Left lung (tissue), 10 donors: ENCODE measurements around the gene MED14. TPM values are rescaled to one million over a fixed set of nuclear protein-coding genes. Genes with fewer than 3 reads are reported as not detected.
A peak's percentile ranks its signal among the peaks of the same experiment; 100 is the strongest.

Source experiments
- ATAC-seq: fragments of 200-7000 bp; cut with Tn5 transposase; one replicate; pipeline ENCODE4 v1.9.1; 2020; ENCODE audit warnings: moderate library complexity
- DNase-seq, 4 donors: peaks; one replicate each; pipeline ENCODE4 v3.0.0-alpha.2; 2013 to 2020
- H3K27ac ChIP-seq, 2 donors: fragments of 200-600 bp; sonication (generic) in 1 of 2; one replicate each; pipeline versions ENCODE4 v1.5.0 to v1.8.0; 2020 to 2021
- H3K27me3 ChIP-seq, 2 donors: fragments of 200-600 bp; sonication (generic) in 1 of 2; one replicate each; pipeline versions ENCODE4 v1.5.0 to v1.8.0; 2020 to 2021
- H3K36me3 ChIP-seq, 2 donors: fragments of 200-600 bp; sonication (generic) in 1 of 2; one replicate each; pipeline versions ENCODE4 v1.5.0 to v1.8.0; 2020 to 2021
- H3K4me1 ChIP-seq, 2 donors: fragments of 200-600 bp; one replicate each; pipeline ENCODE4 v1.8.0; 2021
- H3K4me3 ChIP-seq, 2 donors: fragments of 200-600 bp; sonication (generic) in 1 of 2; one replicate each; pipeline versions ENCODE4 v1.5.0 to v1.8.0; 2020 to 2021; ENCODE audit warnings: mild to moderate bottlenecking in 1 of 2
- H3K9me3 ChIP-seq, 2 donors: fragments of 200-600 bp; sonication (generic) in 1 of 2; one replicate each; pipeline versions ENCODE4 v1.5.0 to v1.8.0; 2020 to 2021
- CTCF ChIP-seq, 2 donors: fragments of 200-600 bp; sonication (generic) in 1 of 2; IDR thresholded peaks; one replicate each; pipeline versions ENCODE4 v1.5.0 to v1.8.0; 2021; ENCODE audit warnings: antibody characterized with exemption in 2 of 2
- intact Hi-C, 2 donors: fragments of 100-400 bp; cut with DNase I; formaldehyde crosslinking; loops; one replicate each; pipeline versions ENCODE4 v1.11.2 to v1.14.2; 2022
- polyA plus RNA-seq, 6 donors: library from polyadenylated mRNA; unstranded; fragments of 120-200 nt; gene quantifications; one replicate each; pipeline ENCODE4 v1.2.1, GENCODE V29; 2013; ENCODE audit not compliant: insufficient read length in 6 of 6
- total RNA-seq, 2 donors: library from RNA; stranded (reverse); fragmentation: NEBNext Ultra II Directional; extraction: Animal tissue kit (Norgen Biotek cat#: 25700); gene quantifications; one replicate each; pipeline ENCODE4 v1.2.1, GENCODE V29; 2021
- donor health status: DM: no; HTN: yes; CAD: no.
- donor health status: DM: no; HTN: no; CAD: no.

MED14 gene
- total and polyA plus RNA-seq, 8 donors: 44.6 to 67.2 (median 57.1) TPM

- ATAC-seq: peak; percentile 65
- no peak for DNase-seq
- H3K4me3 ChIP-seq: no peak overlapping the region
- H3K36me3 ChIP-seq: peaks cover 0 to 6% of the 10 kb centered on the region in 2 donors
- intact Hi-C loops: no loop called here
- no peak for TF ChIP-seq CTCF (IDR thresholded peaks at IDR 0.05)
- no peaks in the 10 kb centered on the region for H3K9me3 ChIP-seq
- peaks cover 8 to 22% of the 10 kb centered on the region in 2 donors for H3K4me1 ChIP-seq
- no peak overlapping the region for H3K27ac ChIP-seq
- H3K27me3 ChIP-seq: peaks cover 0 to 4% of the 10 kb centered on the region in 2 donors
These were observed 5.5 kb downstream of the MED14 start for GRCh38 chrX:40729598-40730584.

- peaks cover 0 to 6% of the 10 kb centered on the region in 2 donors for H3K36me3 ChIP-seq
- H3K9me3 ChIP-seq: no peaks in the 10 kb centered on the region
- peaks cover 0 to 4% of the 10 kb centered on the region in 2 donors for H3K27me3 ChIP-seq
- no peak overlapping the region for H3K27ac ChIP-seq
- DNase-seq: no peak
- no peak overlapping the region for H3K4me3 ChIP-seq
- intact Hi-C loops: no loop called here
- no peak for TF ChIP-seq CTCF (IDR thresholded peaks at IDR 0.05)
- no peak for ATAC-seq
- peaks cover 5 to 8% of the 10 kb centered on the region in 2 donors for H3K4me1 ChIP-seq
These were observed 7.6 kb downstream of the MED14 start for GRCh38 chrX:40727581-40728252.

- Histone ChIP-seq H3K27ac (no peak overlapping the region), H3K27me3 (peaks cover 0 to 4% of the 10 kb centered on the region in 2 donors), H3K4me1 (peaks cover 5 to 8% of the 10 kb centered on the region in 2 donors), H3K9me3 (no peaks in the 10 kb centered on the region), H3K36me3 (peaks cover 0 to 6% of the 10 kb centered on the region in 2 donors), H3K4me3 (no peak overlapping the region)
- no peak for ATAC-seq
- no peak for DNase-seq
- intact Hi-C loops: no loop called here
- TF ChIP-seq CTCF (IDR thresholded peaks at IDR 0.05): no peak
These were observed 8.2 kb downstream of the MED14 start for GRCh38 chrX:40727093-40727492.

GRCh38 chrX:40722930-40723329, 12.4 kb downstream of the MED14 start:
- Histone ChIP-seq H3K4me1 (peaks cover 0 to 3% of the 10 kb centered on the region in 2 donors), H3K27ac (no peak overlapping the region), H3K9me3 (no peaks in the 10 kb centered on the region), H3K36me3 (peaks cover 0 to 6% of the 10 kb centered on the region in 2 donors), H3K27me3 (no peaks in the 10 kb centered on the region), H3K4me3 (no peak overlapping the region)
- intact Hi-C loops: no loop called here
- DNase-seq (no peak), ATAC-seq (no peak)
- TF ChIP-seq CTCF (IDR thresholded peaks at IDR 0.05): no peak
